BLaER1 treated with 17β-estradiol and CSF1 and Interleukin-3, amounts not matched to agents 10 nM and 100 nM (cell line): Measurements from ENCODE around the gene SEMA5B.

Experiments used
- H3K27ac ChIP-seq, 11 experiments: shearing (Covaris generic); formaldehyde crosslinking; 2 replicates each; pipeline ENCODE4 v1.8.1; 2022
- H3K27me3 ChIP-seq, 11 experiments: shearing (Covaris generic); formaldehyde crosslinking; 2 replicates each; pipeline ENCODE4 v1.8.1; 2022
- H3K36me3 ChIP-seq, 11 experiments: shearing (Covaris generic); formaldehyde crosslinking; 2 replicates each; pipeline ENCODE4 v1.8.1; 2022
- H3K4me1 ChIP-seq, 10 experiments: shearing (Covaris generic); formaldehyde crosslinking; 2 replicates each; pipeline ENCODE4 v1.8.1; 2022
- H3K4me2 ChIP-seq, 11 experiments: shearing (Covaris generic); formaldehyde crosslinking; 2 replicates each; pipeline ENCODE4 v1.8.1; 2022
- H3K4me3 ChIP-seq, 10 experiments: shearing (Covaris generic); formaldehyde crosslinking; 2 replicates each; pipeline ENCODE4 v1.8.1; 2022
- H3K9ac ChIP-seq, 11 experiments: shearing (Covaris generic); formaldehyde crosslinking; 2 replicates each; pipeline ENCODE4 v1.8.1; 2022
- H3K9me3 ChIP-seq, 11 experiments: shearing (Covaris generic); formaldehyde crosslinking; replicated peaks in 1 of 11; 2 replicates each; pipeline ENCODE4 v1.8.1; 2022
- H4K20me1 ChIP-seq, 11 experiments: shearing (Covaris generic); formaldehyde crosslinking; 2 replicates each; pipeline ENCODE4 v1.8.1; 2022
- Cebpa-rat ChIP-seq, 11 experiments: shearing (Covaris generic); IDR thresholded peaks; 2 replicates each; pipeline ENCODE4 v1.8.1; 2022

The SEMA5B gene

GRCh38 chr3:123021996-123022510, 5.5 kb downstream of the SEMA5B start:
- H3K27me3 ChIP-seq = peaks cover 47 to 60% (median 52%) of the 10 kb centered on the region in 11 experiments
- H3K9me3 ChIP-seq = peaks cover 0 to 16% (median 5%) of the 10 kb centered on the region in 11 experiments; a peak in 7 of 22 replicates
- no peak overlapping the region for H3K27ac ChIP-seq
- H3K4me3 ChIP-seq = no peak overlapping the region
- 0 out of 22 replicates have a peak, but pooled peaks cover 0 to 3% (median 0%) of the 10 kb centered on the region in 11 experiments for H3K36me3 ChIP-seq
- no peak overlapping the region for H3K9ac ChIP-seq
- peaks cover 0 to 18% (median 6%) of the 10 kb centered on the region in 11 experiments; a peak in 17 of 22 replicates for H4K20me1 ChIP-seq
- peak overlapping the region in 7 of 11 experiments; percentile 4 to 58 (median 26); a peak in 11 of 22 replicates for H3K4me2 ChIP-seq
- no peak for TF ChIP-seq Cebpa-rat (IDR thresholded peaks at IDR 0.05)
- peaks cover 4 to 24% (median 15%) of the 10 kb centered on the region in 10 experiments; a peak in 19 of 20 replicates for H3K4me1 ChIP-seq

- peaks cover 0 to 16% (median 5%) of the 10 kb centered on the region in 11 experiments; a peak in 7 of 22 replicates for H3K9me3 ChIP-seq
- TF ChIP-seq Cebpa-rat (IDR thresholded peaks at IDR 0.05) = no peak
- no peak overlapping the region for H3K4me3 ChIP-seq
- peaks cover 0 to 11% (median 0%) of the 10 kb centered on the region in 11 experiments; a peak in 7 of 22 replicates for H4K20me1 ChIP-seq
- H3K4me2 ChIP-seq = peak overlapping the region in 7 of 11 experiments; percentile 4 to 58 (median 26); a peak in 9 of 22 replicates
- 0 out of 22 replicates have a peak, but pooled peaks cover 0 to 3% (median 0%) of the 10 kb centered on the region in 11 experiments for H3K36me3 ChIP-seq
- H3K9ac ChIP-seq = no peak overlapping the region
- H3K27ac ChIP-seq = no peak overlapping the region
- H3K4me1 ChIP-seq = peaks cover 0 to 17% (median 9%) of the 10 kb centered on the region in 10 experiments; a peak in 15 of 20 replicates
- H3K27me3 ChIP-seq = peaks cover 40 to 53% (median 45%) of the 10 kb centered on the region in 11 experiments
Observed at GRCh38 chr3:123021388-123021787, 6.2 kb downstream of the SEMA5B start.

- Histone ChIP-seq H3K4me3 (no peak overlapping the region), H3K9ac (no peak overlapping the region), H3K4me2 (no peak overlapping the region), H3K4me1 (peaks cover 0 to 17% (median 9%) of the 10 kb centered on the region in 10 experiments; a peak in 14 of 20 replicates), H3K9me3 (peaks cover 0 to 16% (median 5%) of the 10 kb centered on the region in 11 experiments; a peak in 7 of 22 replicates), H4K20me1 (peaks cover 0 to 7% (median 0%) of the 10 kb centered on the region in 11 experiments; a peak in 3 of 22 replicates), H3K27me3 (peaks cover 33 to 46% (median 39%) of the 10 kb centered on the region in 11 experiments), H3K36me3 (0 out of 22 replicates have a peak, but pooled peaks cover 0 to 3% (median 0%) of the 10 kb centered on the region in 11 experiments), H3K27ac (no peak overlapping the region)
- no peak for TF ChIP-seq Cebpa-rat (IDR thresholded peaks at IDR 0.05)
Observed at GRCh38 chr3:123020709-123021108, 6.9 kb downstream of the SEMA5B start.

- peaks cover 0 to 17% (median 9%) of the 10 kb centered on the region in 10 experiments; a peak in 14 of 20 replicates for H3K4me1 ChIP-seq
- no peaks in the 10 kb centered on the region for H3K36me3 ChIP-seq
- peaks cover 22 to 35% (median 27%) of the 10 kb centered on the region in 11 experiments for H3K27me3 ChIP-seq
- no peaks in the 10 kb centered on the region for H4K20me1 ChIP-seq
- TF ChIP-seq Cebpa-rat (IDR thresholded peaks at IDR 0.05) = no peak
- H3K9ac ChIP-seq = no peak overlapping the region
- no peak overlapping the region for H3K27ac ChIP-seq
- H3K4me3 ChIP-seq = no peak overlapping the region
- no peak overlapping the region for H3K4me2 ChIP-seq
- peaks cover 0 to 7% (median 0%) of the 10 kb centered on the region in 11 experiments; a peak in 2 of 22 replicates for H3K9me3 ChIP-seq
Observed at GRCh38 chr3:123019591-123019990, 8.0 kb downstream of the SEMA5B start.

- H3K27me3 ChIP-seq = peaks cover 18 to 31% (median 23%) of the 10 kb centered on the region in 11 experiments
Observed at GRCh38 chr3:123019161-123019560, 8.4 kb downstream of the SEMA5B start.

GRCh38 chr3:123018683-123019082, 8.9 kb downstream of the SEMA5B start:
- Histone ChIP-seq H4K20me1 (no peaks in the 10 kb centered on the region), H3K27me3 (peaks cover 13 to 26% (median 18%) of the 10 kb centered on the region in 11 experiments; a peak in 21 of 22 replicates), H3K4me3 (no peak overlapping the region), H3K27ac (no peak overlapping the region), H3K4me2 (peak overlapping the region in 7 of 11 experiments; percentile 1 to 36 (median 18); a peak in 4 of 22 replicates), H3K9ac (no peak overlapping the region), H3K4me1 (peaks cover 0 to 25% (median 13%) of the 10 kb centered on the region in 10 experiments; a peak in 16 of 20 replicates), H3K36me3 (no peaks in the 10 kb centered on the region), H3K9me3 (no peaks in the 10 kb centered on the region)
- no peak for TF ChIP-seq Cebpa-rat (IDR thresholded peaks at IDR 0.05)

More at GRCh38 chr3:123019161-123019560, 8.4 kb downstream of the SEMA5B start:
- TF ChIP-seq Cebpa-rat (IDR thresholded peaks at IDR 0.05) = no peak
- no peaks in the 10 kb centered on the region for H4K20me1 ChIP-seq
- no peak overlapping the region for H3K27ac ChIP-seq
- H3K36me3 ChIP-seq = no peaks in the 10 kb centered on the region
- no peak overlapping the region for H3K9ac ChIP-seq
- peaks cover 0 to 20% (median 11%) of the 10 kb centered on the region in 10 experiments; a peak in 15 of 20 replicates for H3K4me1 ChIP-seq
- no peak overlapping the region for H3K4me3 ChIP-seq
- H3K9me3 ChIP-seq = peaks cover 0 to 3% (median 0%) of the 10 kb centered on the region in 11 experiments; a peak in 1 of 22 replicates
- no peak overlapping the region for H3K4me2 ChIP-seq

- Histone ChIP-seq H3K9me3 (no peaks in the 10 kb centered on the region), H3K36me3 (no peaks in the 10 kb centered on the region), H3K9ac (no peak overlapping the region), H3K27ac (no peak overlapping the region), H3K4me3 (no peak overlapping the region), H4K20me1 (no peaks in the 10 kb centered on the region), H3K27me3 (0 out of 22 replicates have a peak, but pooled peaks cover 0 to 3% (median 0%) of the 10 kb centered on the region in 11 experiments), H3K4me1 (peaks cover 0 to 19% (median 13%) of the 10 kb centered on the region in 10 experiments; a peak in 14 of 20 replicates), H3K4me2 (no peak overlapping the region)
- TF ChIP-seq Cebpa-rat (IDR thresholded peaks at IDR 0.05) = no peak
Observed at GRCh38 chr3:123015596-123015995, 12.0 kb downstream of the SEMA5B start.

GRCh38 chr3:123013876-123014275, 13.7 kb downstream of the SEMA5B start:
- H3K4me2 ChIP-seq = peak overlapping the region in 9 of 11 experiments; percentile 24 to 47 (median 42); a peak in 16 of 22 replicates
- H4K20me1 ChIP-seq = peaks cover 0 to 2% (median 0%) of the 10 kb centered on the region in 11 experiments; a peak in 2 of 22 replicates
- no peaks in the 10 kb centered on the region for H3K27me3 ChIP-seq
- H3K4me1 ChIP-seq = peaks cover 5 to 36% (median 29%) of the 10 kb centered on the region in 10 experiments; a peak in 19 of 20 replicates
- no peak overlapping the region for H3K4me3 ChIP-seq
- H3K36me3 ChIP-seq = no peaks in the 10 kb centered on the region
- no peaks in the 10 kb centered on the region for H3K9me3 ChIP-seq
- no peak overlapping the region for H3K9ac ChIP-seq
- H3K27ac ChIP-seq = no peak overlapping the region
- TF ChIP-seq Cebpa-rat (IDR thresholded peaks at IDR 0.05) = no peak

- peaks cover 8 to 35% (median 27%) of the 10 kb centered on the region in 10 experiments; a peak in 18 of 20 replicates for H3K4me1 ChIP-seq
- H3K9ac ChIP-seq = no peak overlapping the region
- H3K27ac ChIP-seq = no peak overlapping the region
- H3K4me3 ChIP-seq = no peak overlapping the region
- no peaks in the 10 kb centered on the region for H3K27me3 ChIP-seq
- H3K9me3 ChIP-seq = no peaks in the 10 kb centered on the region
- peaks cover 0 to 7% (median 0%) of the 10 kb centered on the region in 11 experiments; a peak in 3 of 22 replicates for H4K20me1 ChIP-seq
- no peak overlapping the region for H3K4me2 ChIP-seq
- no peak for TF ChIP-seq Cebpa-rat (IDR thresholded peaks at IDR 0.05)
- no peaks in the 10 kb centered on the region for H3K36me3 ChIP-seq
Observed at GRCh38 chr3:123012652-123013051, 14.9 kb downstream of the SEMA5B start.
